HG03039 (cell line): Measurements from ENCODE around the gene GLIS1.

Experiments used
- ATAC-seq: cut with Tn5 transposase; IDR thresholded peaks from one replicate; pipeline ENCODE4 v1.9.1; 2021; ENCODE audit warnings: mild to moderate bottlenecking, moderate library complexity; ENCODE audit not compliant: unreplicated experiment

GLIS1 gene

DNA sequence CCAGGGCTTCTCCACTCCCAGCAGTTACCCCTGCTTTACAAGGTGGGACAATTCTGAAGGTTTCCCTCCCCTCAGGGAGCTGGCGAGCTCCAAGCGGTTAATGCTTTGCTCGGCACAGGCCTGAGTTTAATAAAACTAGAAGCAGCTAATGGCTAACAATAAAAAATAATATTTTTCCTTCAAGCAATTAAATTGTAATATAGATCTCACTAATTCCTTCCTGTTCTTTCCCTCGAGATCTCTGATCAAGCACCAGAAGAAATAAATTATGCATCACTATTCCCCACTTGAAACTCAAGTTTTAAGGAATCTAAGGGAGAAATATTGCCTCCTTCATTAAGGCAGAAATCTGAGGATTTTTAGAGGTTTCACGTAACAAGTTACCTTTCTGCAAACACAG, 42.9 kb downstream of the GLIS1 start:
- ATAC-seq = no peak

- ATAC-seq = no peak
Observed at GRCh38 chr1:53695116-53695515, 43.8 kb downstream of the GLIS1 start.

DNA sequence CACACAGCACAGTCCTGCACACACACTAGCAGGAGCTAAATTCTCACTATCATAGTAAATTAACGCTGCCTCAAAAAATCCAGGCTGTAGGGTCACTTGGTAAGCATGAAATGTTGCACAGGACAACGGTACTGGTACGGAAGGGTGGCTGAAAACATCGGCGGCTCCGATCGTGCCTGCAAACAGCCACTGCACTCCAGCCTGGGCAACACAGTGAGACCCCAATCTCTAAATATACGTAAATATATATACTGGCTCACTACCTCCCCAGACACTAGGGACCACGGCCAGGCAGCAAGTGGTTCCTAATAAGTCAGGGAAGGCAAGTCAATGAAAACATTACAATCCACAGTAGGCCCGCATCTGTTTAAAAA, 44.3 kb downstream of the GLIS1 start:
- no peak for ATAC-seq

DNA sequence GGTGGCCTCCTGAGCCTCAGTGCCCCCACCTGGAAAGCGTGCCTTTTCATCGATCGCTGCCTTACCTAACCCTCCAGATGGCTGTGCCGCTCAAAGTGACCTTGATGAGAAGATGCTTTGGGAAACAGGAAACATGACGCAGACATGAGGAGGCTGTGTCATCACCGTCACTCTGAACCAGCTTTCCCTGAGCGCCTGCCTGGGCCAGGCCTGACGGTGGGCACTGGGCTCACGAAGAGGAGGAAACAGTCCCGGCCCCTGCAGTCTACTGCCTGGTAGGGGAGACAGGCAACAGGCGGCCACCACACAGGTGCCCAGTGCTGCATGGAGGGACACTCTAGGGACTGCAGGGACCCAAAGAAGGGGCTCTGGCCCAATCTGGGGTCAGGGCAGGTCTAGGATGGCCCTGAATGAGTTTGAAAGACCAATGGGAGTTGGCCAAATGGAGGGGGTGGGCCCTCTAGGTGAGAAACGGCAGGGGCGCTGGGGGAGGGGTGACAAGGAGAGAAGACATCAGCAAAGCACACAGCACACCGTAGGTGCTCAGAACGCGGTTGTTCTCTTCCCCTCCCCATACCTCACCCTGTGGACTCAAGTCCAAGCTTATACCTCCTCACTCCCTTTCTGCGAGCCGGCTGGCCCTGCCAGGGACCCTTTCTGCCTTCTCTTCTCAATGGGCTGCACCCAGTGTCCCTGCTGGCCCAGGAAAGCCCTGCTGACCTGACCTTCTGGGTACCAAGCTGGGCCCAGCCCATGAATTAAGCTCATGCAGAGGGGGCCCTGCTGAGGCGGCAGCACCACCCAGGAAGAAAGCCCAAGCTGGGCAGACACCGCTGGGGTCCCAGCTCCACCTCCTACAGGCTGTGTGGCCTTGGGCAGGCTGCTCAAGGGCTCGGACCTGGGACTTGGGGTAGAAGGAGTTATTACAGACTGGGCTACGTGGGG, 44.9 kb downstream of the GLIS1 start:
- ATAC-seq = no peak

GRCh38 chr1:53693339-53693738, 45.6 kb downstream of the GLIS1 start:
- ATAC-seq = no peak

GRCh38 chr1:53691326-53691725, 47.6 kb downstream of the GLIS1 start:
- no peak for ATAC-seq

DNA sequence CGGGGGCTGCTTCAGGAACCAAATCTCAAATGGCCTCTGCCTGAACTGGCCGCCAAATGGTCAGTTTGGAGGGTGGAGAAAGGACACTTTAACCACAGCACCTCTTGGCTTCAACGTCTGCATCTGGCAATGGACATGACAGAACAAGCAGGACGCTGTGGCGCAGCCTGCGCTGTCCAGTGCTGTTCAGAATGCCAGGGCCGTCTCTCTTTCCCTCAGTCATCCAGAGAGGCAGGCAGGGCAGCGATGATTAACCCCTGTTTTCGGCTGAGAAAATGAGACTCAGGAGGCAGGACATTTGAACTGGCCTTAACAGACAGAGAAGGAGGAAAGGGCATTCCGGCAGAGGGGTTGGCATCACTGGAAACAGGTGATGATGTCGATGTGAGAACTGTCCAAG, 48.6 kb downstream of the GLIS1 start:
- no peak for ATAC-seq

- no peak for ATAC-seq
Observed at GRCh38 chr1:53689736-53690326, 49.1 kb downstream of the GLIS1 start.

GRCh38 chr1:53689223-53689622, 49.7 kb downstream of the GLIS1 start:
- no peak for ATAC-seq

GRCh38 chr1:53688381-53689102, 50.4 kb downstream of the GLIS1 start:
- no peak for ATAC-seq

DNA sequence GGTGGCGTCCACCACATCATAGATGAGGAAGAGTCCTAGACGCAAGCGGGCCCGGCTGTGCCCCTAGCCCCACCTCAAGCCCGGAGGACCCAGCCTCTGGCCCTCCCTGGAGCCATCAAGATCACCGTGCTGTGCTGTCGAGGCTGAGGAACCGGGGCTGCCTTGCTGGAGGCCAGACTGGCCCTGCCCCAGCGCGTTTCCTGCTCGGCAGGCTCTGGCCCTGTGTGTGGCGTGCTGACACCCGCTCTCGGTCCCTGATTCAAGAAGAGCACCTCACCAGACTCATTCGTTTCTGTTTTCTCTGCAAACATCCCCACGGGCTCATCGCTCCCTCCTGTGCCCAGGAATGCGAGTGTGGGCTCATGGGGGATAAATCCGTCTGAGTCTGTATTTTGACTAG, 51.1 kb downstream of the GLIS1 start:
- no peak for ATAC-seq

GRCh38 chr1:53687426-53687825, 51.5 kb downstream of the GLIS1 start:
- ATAC-seq = no peak

- ATAC-seq = no peak
Observed at GRCh38 chr1:53686965-53687267, 52.0 kb downstream of the GLIS1 start.

GRCh38 chr1:53686091-53686964, 52.6 kb downstream of the GLIS1 start:
- ATAC-seq = no peak

- no peak for ATAC-seq
Observed at GRCh38 chr1:53685272-53686051, 53.5 kb downstream of the GLIS1 start.

- no peak for ATAC-seq
Observed at GRCh38 chr1:53684741-53685140, 54.2 kb downstream of the GLIS1 start.

GRCh38 chr1:53683986-53684740, 54.8 kb downstream of the GLIS1 start:
- no peak for ATAC-seq

DNA sequence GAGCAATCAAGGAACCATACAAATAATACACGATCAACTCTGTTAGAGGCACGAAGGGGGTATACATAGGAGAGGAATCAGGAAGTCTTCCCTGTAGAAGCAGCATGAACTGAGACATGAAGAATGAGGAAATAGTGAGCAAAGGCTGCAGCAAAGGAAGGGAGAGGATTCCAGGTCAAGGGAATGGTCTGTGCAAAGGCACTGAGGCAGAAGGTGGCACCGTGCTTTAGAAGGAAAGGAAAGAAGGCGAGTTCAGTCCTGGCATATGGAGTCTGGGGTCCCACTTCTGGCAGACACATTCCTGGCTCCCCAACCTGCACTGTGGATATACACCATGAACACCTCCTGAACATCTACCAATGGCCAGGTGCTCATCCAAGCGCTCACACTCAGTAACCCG, 56.1 kb downstream of the GLIS1 start:
- no peak for ATAC-seq

GRCh38 chr1:53681977-53682685, 56.8 kb downstream of the GLIS1 start:
- no peak for ATAC-seq
